Loucy (cell line): ENCODE data around the gene RIMS1.

Source experiments
- CTCF ChIP-seq: fragments of 200-600 bp; sonication (generic); conservative IDR thresholded peaks from 2 replicates; pipeline ENCODE4 v1.5.1; 2014; ENCODE audit warnings: mild to moderate bottlenecking, antibody characterized with exemption, low read length
- EZH2phosphoT487 ChIP-seq: fragments of 200-600 bp; IDR thresholded peaks from 2 replicates; pipeline ENCODE4 v1.6.1; 2018; ENCODE audit warnings: antibody characterized with exemption, mild to moderate bottlenecking, moderate library complexity, borderline replicate concordance

GRCh38 chr6:72411872-72412708, 525.7 kb downstream of the RIMS1 start:
- peak; percentile 100 for TF ChIP-seq CTCF
- no peak for TF ChIP-seq EZH2phosphoT487
